IPS-20b (cell line): ENCODE results near the gene TRIM61.
"Not testable (repeated sequence)": the region's sequence is repeated elsewhere in the genome, so short reads cannot be mapped to it uniquely, and the experiment has no call there.

Experiments
- H3K27ac ChIP-seq: one replicate; pipeline ENCODE4 v1.5.1; 2013; ENCODE audit warnings: low read length
- H3K27me3 ChIP-seq: 2 replicates; pipeline ENCODE4 v1.6.1; 2013; ENCODE audit warnings: mild to moderate bottlenecking, low read length, inconsistent platforms; ENCODE audit not compliant: insufficient read depth
- H3K36me3 ChIP-seq: 2 replicates; pipeline ENCODE4 v1.6.1; 2013; ENCODE audit warnings: low read depth, mild to moderate bottlenecking, inconsistent platforms, low read length, moderate library complexity; ENCODE audit not compliant: insufficient read depth
- H3K4me1 ChIP-seq: 2 replicates; pipeline ENCODE4 v1.6.1; 2013; ENCODE audit warnings: mild to moderate bottlenecking, control low read depth, inconsistent platforms, low read length, moderate library complexity; ENCODE audit not compliant: insufficient read depth
- H3K4me3 ChIP-seq: 2 replicates; pipeline ENCODE4 v1.5.1; 2013; ENCODE audit warnings: mild to moderate bottlenecking, low read length, inconsistent platforms
- H3K9ac ChIP-seq: 2 replicates; pipeline ENCODE4 v1.6.1; 2013; ENCODE audit warnings: low read depth, mild to moderate bottlenecking, inconsistent platforms, low read length, moderate library complexity
- H3K9me3 ChIP-seq: 2 replicates; pipeline ENCODE4 v1.6.1; 2013; ENCODE audit warnings: mild to moderate bottlenecking, low read depth, low read length, inconsistent platforms; ENCODE audit not compliant: insufficient read depth

Gene TRIM61

DNA sequence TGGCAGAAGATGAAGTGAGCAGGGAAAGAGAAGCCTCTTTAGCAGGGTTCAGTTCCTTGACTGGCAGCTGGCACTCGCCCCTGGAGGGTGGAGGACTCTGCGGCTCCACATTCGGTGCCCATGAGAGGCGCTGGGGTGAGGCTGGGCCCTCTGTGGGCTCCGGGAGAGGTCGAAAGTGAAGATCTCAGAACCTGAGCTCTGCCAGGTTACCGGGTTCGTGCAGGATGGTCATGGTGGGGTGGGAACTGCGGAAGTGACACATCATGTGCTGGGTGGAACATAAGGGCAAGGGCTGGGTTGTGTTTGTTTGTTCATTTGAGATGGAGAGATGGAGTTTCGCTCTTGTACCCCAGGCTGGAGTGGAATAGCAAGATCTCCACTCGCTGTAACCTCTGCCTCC lies 44.2 kb downstream of the TRIM61 start:
- peaks cover 12% of the 10 kb centered on the region; the same call in 1 of the 2 replicates for H3K4me1 ChIP-seq
- no peak overlapping the region for H3K4me3 ChIP-seq
- no peak overlapping the region for H3K9ac ChIP-seq
- no peaks in the 10 kb centered on the region for H3K36me3 ChIP-seq
- H3K27me3 ChIP-seq: no peaks in the 10 kb centered on the region
- no peaks in the 10 kb centered on the region for H3K9me3 ChIP-seq
- no peak overlapping the region for H3K27ac ChIP-seq

DNA sequence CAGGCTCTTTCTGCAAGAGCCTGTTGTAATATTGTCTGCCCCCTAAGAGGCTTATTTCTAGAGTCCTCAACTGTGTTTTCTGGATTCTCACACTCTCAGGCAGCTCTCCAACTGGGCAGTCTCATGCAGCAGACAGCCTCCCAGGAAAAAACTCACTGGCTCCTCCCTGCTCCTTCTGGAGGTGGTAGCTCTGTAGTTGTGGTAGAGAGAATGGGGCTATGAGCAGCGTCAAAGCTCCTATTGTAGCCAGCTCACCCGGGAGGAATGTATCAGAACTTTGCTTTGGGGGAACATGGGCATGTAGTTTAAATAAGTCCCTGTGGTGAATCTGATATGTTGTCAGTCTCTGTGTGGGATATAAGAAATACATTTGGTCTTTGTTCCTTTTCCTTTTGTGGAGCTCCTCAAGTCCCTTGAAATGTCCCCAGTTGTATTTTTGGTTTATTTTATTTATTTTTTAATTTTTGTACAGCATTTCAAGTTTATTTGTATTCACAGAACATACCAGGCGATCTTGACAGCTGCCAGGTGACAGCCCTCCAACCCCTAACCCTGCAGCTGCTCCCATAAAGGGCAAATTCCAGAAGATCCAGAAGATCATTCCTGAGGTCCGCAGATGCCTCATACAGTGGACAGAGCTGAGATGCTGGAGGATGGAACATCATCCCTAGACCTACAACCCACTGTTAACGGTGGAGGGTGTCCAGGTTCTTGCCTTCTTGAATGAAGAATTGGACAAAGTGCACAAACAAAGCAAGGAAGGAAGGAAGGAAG lies 45.7 kb downstream of the TRIM61 start:
- Histone ChIP-seq H3K9ac (no peak overlapping the region), H3K4me3 (no peak overlapping the region), H3K27ac (no peak overlapping the region), H3K9me3 (no peaks in the 10 kb centered on the region), H3K36me3 (no peaks in the 10 kb centered on the region), H3K4me1 (peaks cover 5% of the 10 kb centered on the region; the same call in 1 of the 2 replicates), H3K27me3 (no peaks in the 10 kb centered on the region)

GRCh38 chr4:164930647-164931046 lies 46.8 kb downstream of the TRIM61 start:
- Histone ChIP-seq H3K4me3 (no peak overlapping the region), H3K36me3 (no peaks in the 10 kb centered on the region), H3K9me3 (no peaks in the 10 kb centered on the region), H3K9ac (no peak overlapping the region), H3K27ac (no peak overlapping the region), H3K27me3 (no peaks in the 10 kb centered on the region), H3K4me1 (0 out of 2 replicates have a peak, but pooled peaks cover 3% of the 10 kb centered on the region)

DNA sequence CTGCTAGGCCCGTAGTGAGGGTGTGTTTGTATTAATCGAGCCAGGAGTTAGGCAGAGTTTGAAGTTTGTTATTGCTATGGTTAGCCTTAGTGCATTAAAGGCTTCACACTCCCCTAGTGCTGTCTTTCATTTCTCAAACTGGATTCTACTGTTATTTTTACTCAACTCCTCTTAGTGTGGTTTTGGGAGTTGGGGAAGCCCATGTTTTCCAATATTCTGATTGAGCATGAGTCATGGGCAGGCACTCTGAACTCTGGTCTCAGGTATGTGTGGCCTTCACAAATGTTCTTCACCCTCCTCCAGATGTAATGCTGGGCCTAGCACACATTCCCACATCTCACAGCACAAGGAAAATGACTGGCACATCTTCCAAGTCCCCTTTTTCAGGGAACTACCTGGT lies 50.4 kb downstream of the TRIM61 start:
- H3K27me3 ChIP-seq, H3K27ac ChIP-seq, H3K36me3 ChIP-seq, H3K4me3 ChIP-seq, H3K9ac ChIP-seq, H3K9me3 ChIP-seq, H3K4me1 ChIP-seq: not testable (repeated sequence)

- no peaks in the 10 kb centered on the region for H3K9me3 ChIP-seq
- no peak overlapping the region for H3K4me3 ChIP-seq
- H3K27me3 ChIP-seq: no peaks in the 10 kb centered on the region
- no peak overlapping the region for H3K9ac ChIP-seq
- H3K36me3 ChIP-seq: no peaks in the 10 kb centered on the region
- no peaks in the 10 kb centered on the region for H3K4me1 ChIP-seq
- H3K27ac ChIP-seq: no peak overlapping the region
Observed at GRCh38 chr4:164926301-164926700, 51.2 kb downstream of the TRIM61 start.

GRCh38 chr4:164924670-164925238 lies 52.7 kb downstream of the TRIM61 start:
- no peaks in the 10 kb centered on the region for H3K36me3 ChIP-seq
- no peak overlapping the region for H3K9ac ChIP-seq
- no peak overlapping the region for H3K27ac ChIP-seq
- no peak overlapping the region for H3K4me3 ChIP-seq
- H3K27me3 ChIP-seq: no peaks in the 10 kb centered on the region
- no peaks in the 10 kb centered on the region for H3K9me3 ChIP-seq
- no peaks in the 10 kb centered on the region for H3K4me1 ChIP-seq

DNA sequence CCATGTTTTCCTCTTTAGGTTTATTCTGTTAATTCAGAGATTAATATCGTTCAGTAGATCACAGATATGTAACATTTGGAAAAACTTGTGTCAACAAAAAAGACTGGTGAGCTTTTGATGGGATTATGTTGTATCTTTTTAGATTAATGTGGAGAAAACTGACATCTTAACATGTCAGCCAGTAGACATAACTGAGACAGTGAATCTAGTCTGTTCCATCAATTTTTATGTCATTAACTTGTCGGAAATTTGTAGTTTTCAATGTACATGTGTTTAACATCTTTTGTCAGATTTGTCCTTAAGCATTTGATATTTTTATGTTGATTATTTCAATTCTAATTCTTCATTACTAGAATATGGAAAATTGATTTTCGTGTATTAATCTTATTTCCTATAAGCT lies 58.5 kb downstream of the TRIM61 start:
- H3K9me3 ChIP-seq: no peaks in the 10 kb centered on the region
- no peak overlapping the region for H3K9ac ChIP-seq
- H3K4me1 ChIP-seq: no peaks in the 10 kb centered on the region; the same call in 1 of the 2 replicates
- H3K27me3 ChIP-seq: no peaks in the 10 kb centered on the region
- no peak overlapping the region for H3K27ac ChIP-seq
- H3K4me3 ChIP-seq: no peak overlapping the region
- no peaks in the 10 kb centered on the region for H3K36me3 ChIP-seq
